ENCODE measurements around the gene AMTN. TPM values are rescaled to one million over a fixed set of nuclear protein-coding genes. Genes with fewer than 3 reads are reported as not detected.

The AMTN gene
- total and polyA plus RNA-seq, 2 of the 8 experiments (the other 6 are each of a cell fraction or from before 2014, with no cell fraction given), result not detected

- no peak for TF ChIP-seq HDAC6 (IDR thresholded peaks at IDR 0.05; ENCODE audit: low read depth, low read length)
These were observed 4.3 kb downstream of the AMTN start (continued) for GRCh38 chr4:70522626-70523025.
